ENCODE results near the gene PTPRG. TPM values are rescaled to one million over a fixed set of nuclear protein-coding genes. Genes with fewer than 3 reads are reported as not detected.

Gene PTPRG
- total and polyA plus RNA-seq, 2 of the 13 experiments (the other 11 are each of a cell fraction or from before 2014, with no cell fraction given): 8.0 to 25.3 TPM

- H3K27ac ChIP-seq (ENCODE audit: extremely low read length, insufficient read depth, low read length): no peak overlapping the region
- 96% methylated on average over 9 of the region's 9 CpGs for WGBS (ENCODE audit: low lambda C conversion rate)
- no peaks in the 10 kb centered on the region for H3K27me3 ChIP-seq (ENCODE audit: control insufficient read depth in 1 of 2, insufficient read depth in 2 of 2, low read length in 2 of 2)
- BruUV-seq (replicated peaks): no TSS peak
- no peaks in the 10 kb centered on the region for H3K4me1 ChIP-seq (ENCODE audit: insufficient read depth, low read length)
- H2AFZ ChIP-seq (ENCODE audit: low read length): no peak overlapping the region
- no peaks in the 10 kb centered on the region for H3K79me2 ChIP-seq (ENCODE audit: insufficient read depth, low read length)
- FAIRE-seq (no peak), DNase-seq (ENCODE audit: low spot score) (no peak), ATAC-seq (no peak)
- H3K36me3 ChIP-seq (replicated peaks in 1 of 2; ENCODE audit: control insufficient read depth in 1 of 2, insufficient read depth in 2 of 2, low read length in 2 of 2): no peaks in the 10 kb centered on the region
- TF ChIP-seq ZNF337 (CRISPR knock-in tag; IDR thresholded peaks at IDR 0.05; ENCODE audit: borderline replicate concordance, low read depth): no peak
- TF ChIP-seq CCDC6 (CRISPR knock-in tag; IDR thresholded peaks at IDR 0.05): no peak
- TF ChIP-seq FOXO1 (CRISPR knock-in tag; IDR thresholded peaks at IDR 0.05): no peak
- TF ChIP-seq, protein P1, sequence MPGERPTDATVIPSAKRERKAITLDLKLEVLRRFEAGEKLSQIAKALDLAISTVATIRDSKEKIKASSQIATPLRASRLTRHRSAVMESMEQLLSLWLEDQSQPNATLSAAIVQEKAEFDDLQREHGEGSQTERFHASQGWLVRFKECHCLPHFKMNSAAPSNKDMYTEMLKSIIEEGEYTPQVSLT (CRISPR knock-in tag; IDR thresholded peaks at IDR 0.05; ENCODE audit: borderline replicate concordance, low read depth): no peak
- 0 out of 2 replicates have a peak, but pooled peaks have one; percentile 9 for TF ChIP-seq MAFF (IDR thresholded peaks at IDR 0.05; ENCODE audit: low read depth, low read length)
- TF ChIP-seq, protein P2, sequence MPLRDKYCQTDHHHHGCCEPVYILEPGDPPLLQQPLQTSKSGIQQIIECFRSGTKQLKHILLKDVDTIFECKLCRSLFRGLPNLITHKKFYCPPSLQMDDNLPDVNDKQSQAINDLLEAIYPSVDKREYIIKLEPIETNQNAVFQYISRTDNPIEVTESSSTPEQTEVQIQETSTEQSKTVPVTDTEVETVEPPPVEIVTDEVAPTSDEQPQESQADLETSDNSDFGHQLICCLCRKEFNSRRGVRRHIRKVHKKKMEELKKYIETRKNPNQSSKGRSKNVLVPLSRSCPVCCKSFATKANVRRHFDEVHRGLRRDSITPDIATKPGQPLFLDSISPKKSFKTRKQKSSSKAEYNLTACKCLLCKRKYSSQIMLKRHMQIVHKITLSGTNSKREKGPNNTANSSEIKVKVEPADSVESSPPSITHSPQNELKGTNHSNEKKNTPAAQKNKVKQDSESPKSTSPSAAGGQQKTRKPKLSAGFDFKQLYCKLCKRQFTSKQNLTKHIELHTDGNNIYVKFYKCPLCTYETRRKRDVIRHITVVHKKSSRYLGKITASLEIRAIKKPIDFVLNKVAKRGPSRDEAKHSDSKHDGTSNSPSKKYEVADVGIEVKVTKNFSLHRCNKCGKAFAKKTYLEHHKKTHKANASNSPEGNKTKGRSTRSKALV (CRISPR knock-in tag; IDR thresholded peaks at IDR 0.05): no peak
- no peak for TF ChIP-seq MED8 (CRISPR knock-in tag; IDR thresholded peaks at IDR 0.05; ENCODE audit: insufficient replicate concordance)
- TF ChIP-seq MAFK (conservative IDR thresholded peaks at IDR 0.05 in 1 of 2, IDR thresholded peaks at IDR 0.05 in 1 of 2; ENCODE audit: low read length in 2 of 2): peak in 1 of 2 experiments; percentile 51; a peak in 2 of 4 replicates
- no peak for TF ChIP-seq ZSCAN25 (CRISPR knock-in tag; IDR thresholded peaks at IDR 0.05)
- ChIA-PET CTCF (ENCODE audit: low intra/inter-chr PET ratio, low total read pairs) (no interaction called here), POLR2A (no interaction called here)
- no peak overlapping the region for H3K9ac ChIP-seq (ENCODE audit: insufficient read depth, low read depth, low read length)
- no peaks in the 10 kb centered on the region for H3K9me3 ChIP-seq (ENCODE audit: low read length)
- no peak overlapping the region for H3K4me2 ChIP-seq (ENCODE audit: low read depth, low read length)
- intact Hi-C loops (cut with micrococcal nuclease; ENCODE audit: unreplicated experiment) (no loop called here), in situ Hi-C loops (cut with HindIII; ENCODE audit: extremely low pct_ligation_motif_present, low pct_unique_long_range_greater_than_20kb) (no loop called here)
- H3K4me3 ChIP-seq (replicated peaks in 1 of 3; ENCODE audit: insufficient read depth in 1 of 3, low read depth in 2 of 3, low read length in 3 of 3): no peak overlapping the region
- H4K20me1 ChIP-seq (ENCODE audit: insufficient read depth, low read length): no peaks in the 10 kb centered on the region
Observed at GRCh38 chr3:61899700-61900462, 338.5 kb downstream of the PTPRG start.

Measured in HepG2 (cell line).